Inflammatory macrophage treated with lipopolysaccharide for 4 hours (primary cell): ENCODE data around the gene HHIPL2.
"Not testable (repeated sequence)": the region's sequence is repeated elsewhere in the genome, so short reads cannot be mapped to it uniquely, and the experiment has no call there.

Experiments used
- DNase-seq: peaks from one replicate; pipeline ENCODE4 v3.0.0-alpha.2; 2020

HHIPL2 gene

GRCh38 chr1:222539951-222540597 lies 7.8 kb downstream of the HHIPL2 start:
- no peak for DNase-seq

GRCh38 chr1:222535455-222535854 lies 12.4 kb downstream of the HHIPL2 start:
- DNase-seq, result no peak

- no peak for DNase-seq
Measured at GRCh38 chr1:222530852-222531251, 17.1 kb downstream of the HHIPL2 start.

GRCh38 chr1:222529916-222530315 lies 18.0 kb downstream of the HHIPL2 start:
- DNase-seq, result no peak

GRCh38 chr1:222529181-222529580 lies 18.7 kb downstream of the HHIPL2 start:
- no peak for DNase-seq

- no peak for DNase-seq
Measured at GRCh38 chr1:222525951-222526350, 22.0 kb downstream of the HHIPL2 start.

- DNase-seq, result no peak
Measured at GRCh38 chr1:222523852-222524251, 24.1 kb downstream of the HHIPL2 start.

GRCh38 chr1:222522105-222522915 lies 25.6 kb downstream of the HHIPL2 start:
- no peak for DNase-seq

- no peak for DNase-seq
Measured at GRCh38 chr1:222521299-222522104, 26.4 kb downstream of the HHIPL2 start.

- DNase-seq, result not testable (repeated sequence)
Measured at GRCh38 chr1:222489496-222489895, 58.4 kb downstream of the HHIPL2 start.

- DNase-seq, result not testable (repeated sequence)
Measured at GRCh38 chr1:222487774-222488173, 60.1 kb downstream of the HHIPL2 start.

- DNase-seq, result not testable (repeated sequence)
Measured at GRCh38 chr1:222484005-222484404, 63.9 kb downstream of the HHIPL2 start.

- DNase-seq, result not testable (repeated sequence)
Measured at GRCh38 chr1:222479567-222479966, 68.3 kb downstream of the HHIPL2 start.

GRCh38 chr1:222476436-222476835 lies 71.5 kb downstream of the HHIPL2 start:
- DNase-seq, result not testable (repeated sequence)

GRCh38 chr1:222473717-222474116 lies 74.2 kb downstream of the HHIPL2 start:
- DNase-seq, result not testable (repeated sequence)

GRCh38 chr1:222472776-222473540 lies 74.9 kb downstream of the HHIPL2 start:
- DNase-seq, result not testable (repeated sequence)
